H1 (cell line): ENCODE results near the gene DPH1. TPM values are rescaled to one million over a fixed set of nuclear protein-coding genes. Genes with fewer than 3 reads are reported as not detected.

Source experiments
- CTCF ChIA-PET: fragments of 300-600 bp; sonication (Branson Sonifier 250); formaldehyde crosslinking; loops from one replicate; lab custom pipeline; 2021; ENCODE audit not compliant: partially characterized antibody; lab: Charles Lee
- POLR2A ChIA-PET: fragments of 300-600 bp; sonication (Branson Sonifier 250); formaldehyde crosslinking; loops from one replicate; lab custom pipeline; 2021; ENCODE audit warnings: inconsistent platforms; ENCODE audit not compliant: partially characterized antibody; lab: Charles Lee
- DNase-seq, 2 experiments: peaks; one replicate each; pipeline versions ENCODE4 v3.0.0 to v3.0.0-alpha.2; 2010 to 2022; ENCODE audit warnings: low spot score in 2 of 2, low read depth in 1 of 2, mixed read lengths in 1 of 2
- FAIRE-seq: peaks from 2 replicates; lab custom pipeline; 2011; peaks lifted over from hg19 to GRCh38; lab: Jason Lieb, UNC
- H2AFZ ChIP-seq: 2 replicates; pipeline ENCODE4 v1.8.1; 2012; ENCODE audit warnings: low read length, inconsistent platforms
- H2AK5ac ChIP-seq: 2 replicates; pipeline ENCODE4 v1.6.1; 2013; ENCODE audit warnings: low read depth, low read length
- H2BK120ac ChIP-seq: replicated peaks from 2 replicates; pipeline ENCODE3; 2013; ENCODE audit warnings: low read depth, low read length, inconsistent platforms
- H2BK12ac ChIP-seq: 2 replicates; pipeline ENCODE4 v1.6.1; 2013; ENCODE audit warnings: low read depth, low read length
- H2BK15ac ChIP-seq: 2 replicates; pipeline ENCODE4 v1.6.1; 2013; ENCODE audit warnings: low read length
- H2BK20ac ChIP-seq: 2 replicates; pipeline ENCODE4 v1.6.1; 2013; ENCODE audit warnings: low read length
- H2BK5ac ChIP-seq: 2 replicates; pipeline ENCODE4 v1.6.1; 2013; ENCODE audit warnings: low read depth, low read length
- H3K14ac ChIP-seq: 2 replicates; pipeline ENCODE4 v1.6.1; 2013; ENCODE audit warnings: inconsistent platforms; ENCODE audit not compliant: insufficient read length
- H3K18ac ChIP-seq: 2 replicates; pipeline ENCODE4 v1.6.1; 2013; ENCODE audit warnings: low read length; ENCODE audit errors: extremely low read depth
- H3K23ac ChIP-seq: 2 replicates; pipeline ENCODE4 v1.6.1; 2013; ENCODE audit warnings: inconsistent platforms; ENCODE audit not compliant: insufficient read length
- H3K23me2 ChIP-seq: 2 replicates; pipeline ENCODE4 v1.6.1; 2013; ENCODE audit warnings: low read depth, low read length
- H3K27ac ChIP-seq: 2 replicates; pipeline ENCODE4 v1.6.1; 2011; ENCODE audit warnings: low read depth, low read length, inconsistent platforms
- H3K27me3 ChIP-seq, 4 experiments: replicated peaks in 1 of 4; 1 replicate in 1 of 4; 2 replicates in 3 of 4; pipeline versions ENCODE4 v1.6.1 to v1.8.1; 2011 to 2013; ENCODE audit warnings: low read length in 3 of 4, mild to moderate bottlenecking in 3 of 4, inconsistent platforms in 2 of 4, mixed read lengths in 2 of 4, moderate library complexity in 1 of 4; ENCODE audit not compliant: control insufficient read depth in 3 of 4, insufficient read depth in 3 of 4; ENCODE audit errors: extremely low read depth in 1 of 4
- H3K36me3 ChIP-seq, 4 experiments: 2 replicates each; pipeline versions ENCODE4 v1.6.1 to v1.8.1; 2011 to 2013; ENCODE audit warnings: mild to moderate bottlenecking in 4 of 4, low read length in 3 of 4, moderate library complexity in 2 of 4, control low read depth in 1 of 4, inconsistent platforms in 1 of 4; ENCODE audit not compliant: insufficient read depth in 4 of 4, control insufficient read depth in 2 of 4
- H3K4ac ChIP-seq: replicated peaks from 2 replicates; pipeline ENCODE3; 2013; ENCODE audit warnings: low read length, low read depth, mixed read lengths, inconsistent platforms; ENCODE audit not compliant: insufficient read length
- H3K4me1 ChIP-seq, 4 experiments: replicated peaks in 1 of 4; 1 replicate in 1 of 4; 2 replicates in 3 of 4; pipeline versions ENCODE4 v1.6.1 to v1.8.1; 2011 to 2013; ENCODE audit warnings: low read length in 3 of 4, inconsistent platforms in 2 of 4, mixed read lengths in 1 of 4; ENCODE audit not compliant: insufficient read depth in 4 of 4, control insufficient read depth in 3 of 4
- H3K4me2 ChIP-seq, 2 experiments: 2 replicates each; pipeline versions ENCODE4 v1.6.1 to v1.8.1; 2011 to 2013; ENCODE audit warnings: low read depth in 2 of 2, low read length in 2 of 2, control low read depth in 1 of 2, inconsistent platforms in 1 of 2, mild to moderate bottlenecking in 1 of 2; ENCODE audit not compliant: insufficient read depth in 1 of 2
- H3K4me3 ChIP-seq, 4 experiments: fragments of 200-600, 300-600 bp in 1 of 4; sonication (generic), shearing (Covaris generic), sonication (Bioruptor Twin) in 1 of 4; 2 replicates each; pipeline versions ENCODE4 v1.5.1 to v1.8.1; 2011 to 2016; ENCODE audit warnings: low read length in 4 of 4, low read depth in 3 of 4, control low read depth in 2 of 4, inconsistent platforms in 2 of 4, mild to moderate bottlenecking in 2 of 4, mixed read lengths in 1 of 4, moderate library complexity in 1 of 4; ENCODE audit not compliant: insufficient read depth in 2 of 4; ENCODE audit errors: extremely low read depth in 1 of 4
- H3K56ac ChIP-seq: replicated peaks from 2 replicates; pipeline ENCODE3; 2013; ENCODE audit warnings: low read depth, mild to moderate bottlenecking, mixed read lengths, low read length, inconsistent platforms; ENCODE audit not compliant: insufficient read length
- H3K79me1 ChIP-seq: 2 replicates; pipeline ENCODE4 v1.6.1; 2013; ENCODE audit warnings: low read depth, low read length, control low read depth
- H3K79me2 ChIP-seq, 2 experiments: 2 replicates each; pipeline versions ENCODE4 v1.6.1 to v1.8.1; 2012 to 2013; ENCODE audit warnings: low read length in 2 of 2, mild to moderate bottlenecking in 2 of 2, inconsistent platforms in 1 of 2; ENCODE audit not compliant: insufficient read depth in 2 of 2, control insufficient read depth in 1 of 2
- H3K9ac ChIP-seq, 4 experiments: replicated peaks in 1 of 4; 1 replicate in 1 of 4; 2 replicates in 3 of 4; pipeline versions ENCODE4 v1.6.1 to v1.8.1; 2011 to 2013; ENCODE audit warnings: low read depth in 3 of 4, low read length in 3 of 4, control low read depth in 2 of 4, mild to moderate bottlenecking in 2 of 4, moderate library complexity in 2 of 4, inconsistent platforms in 1 of 4; ENCODE audit errors: extremely low read depth in 1 of 4
- H3K9me3 ChIP-seq, 2 experiments: 2 replicates each; pipeline versions ENCODE4 v1.6.1 to v1.8.1; 2012 to 2013; ENCODE audit warnings: mild to moderate bottlenecking in 2 of 2, moderate library complexity in 2 of 2, control low read depth in 1 of 2, inconsistent platforms in 1 of 2, low read depth in 1 of 2, low read length in 1 of 2, mixed read lengths in 1 of 2; ENCODE audit not compliant: insufficient read depth in 2 of 2
- H4K20me1 ChIP-seq, 2 experiments: replicated peaks in 1 of 2; 2 replicates each; pipeline versions ENCODE3 to v1.8.1; 2011 to 2013; ENCODE audit warnings: inconsistent platforms in 2 of 2, low read length in 2 of 2, mild to moderate bottlenecking in 1 of 2; ENCODE audit not compliant: insufficient read depth in 2 of 2, control insufficient read depth in 1 of 2
- H4K5ac ChIP-seq: 2 replicates; pipeline ENCODE4 v1.6.1; 2013; ENCODE audit warnings: low read length, low read depth, mixed read lengths, inconsistent platforms; ENCODE audit not compliant: insufficient read length
- H4K8ac ChIP-seq: 2 replicates; pipeline ENCODE4 v1.8.0; 2013; ENCODE audit warnings: mild to moderate bottlenecking, moderate library complexity, low read length, inconsistent platforms; ENCODE audit not compliant: insufficient read depth; ENCODE audit errors: extremely low read depth
- H4K91ac ChIP-seq: replicated peaks from 2 replicates; pipeline ENCODE3; 2013; ENCODE audit warnings: low read length, mixed read lengths, inconsistent platforms; ENCODE audit not compliant: insufficient read length
- NRF1 ChIP-seq: IDR thresholded peaks from 2 replicates; pipeline ENCODE4 v1.6.1; 2011; ENCODE audit warnings: mild to moderate bottlenecking, low read depth, low read length, improper control_type of control experiment
- RAD21 ChIP-seq, 2 experiments: IDR thresholded peaks in 1 of 2; conservative IDR thresholded peaks in 1 of 2; 2 replicates each; pipeline ENCODE4 v1.6.1; 2011; ENCODE audit warnings: low read depth in 2 of 2, low read length in 2 of 2, improper control_type of control experiment in 1 of 2, inconsistent platforms in 1 of 2, mild to moderate bottlenecking in 1 of 2, moderate library complexity in 1 of 2
- TEAD4 ChIP-seq: IDR thresholded peaks from 2 replicates; pipeline ENCODE4 v1.6.1; 2012; ENCODE audit warnings: low read depth, low read length, inconsistent platforms, mixed read lengths
- WGBS, 2 experiments: shearing (Covaris generic) in 1 of 2; methylation state at CpG; one replicate each; pipeline versions ENCODE4 v1.1.6 to v1.1.7; 2013 to 2015; ENCODE audit warnings: low lambda C conversion rate in 2 of 2, mixed read lengths in 2 of 2, inconsistent platforms in 1 of 2, low coverage in 1 of 2, missing lambda C conversion rate in 1 of 2; ENCODE audit not compliant: insufficient replicate concordance in 2 of 2, insufficient coverage in 1 of 2, insufficient read length in 1 of 2; ENCODE audit errors: extremely low coverage in 1 of 2, missing lambda C conversion rate in 1 of 2; 5-methylcytosine and 5-hydroxymethylcytosine counted together
- polyA plus RNA-seq, 7 experiments: library from polyadenylated mRNA; depleted of rRNA in 3 of 7; stranded (reverse) in 5 of 7; unstranded in 2 of 7; fragments of >200 nt in 5 of 7; fragments of 200-250 nt in 2 of 7; gene quantifications; 1 replicate in 5 of 7; 2 replicates in 1 of 7; 4 replicates in 1 of 7; pipeline versions ENCODE4 v1.2.1 to v1.2.3, GENCODE V29; 2011 to 2013; ENCODE audit warnings: missing spikeins in 2 of 7, mixed read lengths in 2 of 7
- total RNA-seq: library from RNA; stranded (reverse); fragmentation: NEBNext Ultra II Directional; extraction: Animal tissue kit (Norgen Biotek cat#: 25700); gene quantifications from 2 replicates; pipeline ENCODE4 v1.2.1, GENCODE V29; 2021
- TF ChIP-seq, protein P1 (sequence below), 3 experiments: IDR thresholded peaks; 1 replicate in 2 of 3; 2 replicates in 1 of 3; pipeline versions ENCODE4 v1.5.1 to v1.6.1; 2011; ENCODE audit warnings: low read length in 3 of 3, mild to moderate bottlenecking in 3 of 3, inconsistent platforms in 2 of 3, low read depth in 1 of 3, moderate library complexity in 1 of 3; ENCODE audit not compliant: insufficient read depth in 1 of 3; ENCODE audit errors: control extremely low read depth in 1 of 3

DPH1 gene
- total and polyA plus RNA-seq, 2 of the 8 experiments (the other 6 are each of a cell fraction or from before 2014, with no cell fraction given): 24.9 to 30.0 TPM

DNA sequence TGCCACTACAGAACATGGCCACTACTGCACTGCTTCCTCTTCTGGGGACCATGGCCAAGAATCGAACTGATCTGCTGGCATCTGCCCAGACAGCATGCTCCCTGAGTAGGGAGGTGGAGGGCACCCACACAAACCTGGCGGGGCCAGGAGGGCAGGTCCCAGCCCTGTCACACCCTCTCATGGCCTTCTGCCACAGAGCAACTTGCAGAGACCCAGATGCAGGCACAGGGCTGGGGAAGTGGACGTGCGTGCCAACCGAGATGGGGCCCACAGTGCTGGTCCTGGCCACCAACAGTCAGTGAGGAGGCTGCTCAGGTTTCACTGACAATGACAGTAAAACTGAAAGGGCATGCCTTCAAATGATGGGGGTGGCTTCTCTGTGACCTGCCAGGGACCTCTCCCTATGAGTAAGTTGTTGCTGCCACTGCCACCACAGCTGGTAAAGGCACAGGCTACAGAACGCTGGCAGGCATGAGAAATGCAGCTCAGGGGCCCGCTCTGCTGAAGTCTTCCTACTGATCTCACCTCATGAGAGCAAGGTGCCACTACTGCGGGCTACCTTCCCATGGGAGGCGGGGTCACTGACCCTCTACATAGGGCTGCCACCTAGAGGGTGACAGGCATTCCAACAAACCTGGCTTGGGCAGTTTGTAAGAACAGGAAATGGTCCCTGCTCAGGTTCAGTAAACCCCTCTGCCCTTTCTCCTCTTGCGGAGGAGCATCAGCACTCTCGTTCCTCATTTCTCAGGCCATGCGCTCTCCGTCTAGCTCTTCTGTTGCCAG is 40.5 kb downstream of the DPH1 start:
- WGBS, 2 experiments: 73% methylated on average over 13 of the region's 13 CpGs; no CpG with 5 or more reads in 1 of the 2 experiments
- peak; percentile 57 for FAIRE-seq

More for the DNA sequence above, 40.5 kb downstream of the DPH1 start:
- H3K4me1 ChIP-seq: peaks cover under 1 to 14% (median 5%) of the 10 kb centered on the region in 4 experiments; a peak in 6 of 7 replicates
- H2BK5ac ChIP-seq: peak overlapping the region; percentile 77
- H2AFZ ChIP-seq: no peak overlapping the region
- no peak overlapping the region for H3K56ac ChIP-seq
- POLR2A ChIA-PET: interaction anchor here (0.9 kb wide), 1 partner anchor 17 kb away, joined by 3 read pairs; no protein-coding TSS in a partner anchor
- 0 out of 2 replicates have a peak overlapping the region, but pooled peaks have one; percentile 71 for H2AK5ac ChIP-seq
- H3K9ac ChIP-seq: no peak overlapping the region
- DNase-seq: no peak
- no peak overlapping the region for H4K8ac ChIP-seq
- H3K9me3 ChIP-seq: no peaks in the 10 kb centered on the region
- H2BK20ac ChIP-seq: 0 out of 2 replicates have a peak overlapping the region, but pooled peaks have one; percentile 82
- H2BK12ac ChIP-seq: peak overlapping the region; percentile 53; the same call in 1 of the 2 replicates
- TF ChIP-seq, protein P1, sequence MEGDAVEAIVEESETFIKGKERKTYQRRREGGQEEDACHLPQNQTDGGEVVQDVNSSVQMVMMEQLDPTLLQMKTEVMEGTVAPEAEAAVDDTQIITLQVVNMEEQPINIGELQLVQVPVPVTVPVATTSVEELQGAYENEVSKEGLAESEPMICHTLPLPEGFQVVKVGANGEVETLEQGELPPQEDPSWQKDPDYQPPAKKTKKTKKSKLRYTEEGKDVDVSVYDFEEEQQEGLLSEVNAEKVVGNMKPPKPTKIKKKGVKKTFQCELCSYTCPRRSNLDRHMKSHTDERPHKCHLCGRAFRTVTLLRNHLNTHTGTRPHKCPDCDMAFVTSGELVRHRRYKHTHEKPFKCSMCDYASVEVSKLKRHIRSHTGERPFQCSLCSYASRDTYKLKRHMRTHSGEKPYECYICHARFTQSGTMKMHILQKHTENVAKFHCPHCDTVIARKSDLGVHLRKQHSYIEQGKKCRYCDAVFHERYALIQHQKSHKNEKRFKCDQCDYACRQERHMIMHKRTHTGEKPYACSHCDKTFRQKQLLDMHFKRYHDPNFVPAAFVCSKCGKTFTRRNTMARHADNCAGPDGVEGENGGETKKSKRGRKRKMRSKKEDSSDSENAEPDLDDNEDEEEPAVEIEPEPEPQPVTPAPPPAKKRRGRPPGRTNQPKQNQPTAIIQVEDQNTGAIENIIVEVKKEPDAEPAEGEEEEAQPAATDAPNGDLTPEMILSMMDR (IDR thresholded peaks at IDR 0.05; ENCODE audit: control extremely low read depth in 1 of 3, insufficient read depth in 1 of 3, low read depth in 1 of 3, low read length in 3 of 3): peak; percentile 26 to 53 (median 44)
- TF ChIP-seq RAD21 (IDR thresholded peaks at IDR 0.05 in 1 of 2, conservative IDR thresholded peaks at IDR 0.05 in 1 of 2; ENCODE audit: low read depth in 2 of 2, low read length in 2 of 2) (peak; percentile 17 to 42; a peak in 2 of 4 replicates), NRF1 (no peak), TEAD4 (peak; percentile 62)
- no peak overlapping the region for H3K4ac ChIP-seq
- no peak overlapping the region for H2BK120ac ChIP-seq
- no peaks in the 10 kb centered on the region for H3K23me2 ChIP-seq
- no peak overlapping the region for H4K5ac ChIP-seq
- H4K20me1 ChIP-seq: peaks cover 2 to 6% of the 10 kb centered on the region in 2 experiments
- H3K18ac ChIP-seq: no peak overlapping the region
- H3K27me3 ChIP-seq: no peaks in the 10 kb centered on the region
- H3K79me2 ChIP-seq: no peaks in the 10 kb centered on the region
- H3K4me2 ChIP-seq: no peak overlapping the region
- peaks cover 0 to 4% (median 0%) of the 10 kb centered on the region in 4 experiments; a peak in 1 of 8 replicates for H3K36me3 ChIP-seq
- no peak overlapping the region for H3K27ac ChIP-seq
- H4K91ac ChIP-seq: peak overlapping the region; percentile 30
- CTCF ChIA-PET: interaction anchor here (0.8 to 11.7 kb wide), 17 partner anchors 12 to 807 kb away, joined by 3 to 122 read pairs (median 3); partner anchors contain the start of gene HIC1
- H3K79me1 ChIP-seq: no peaks in the 10 kb centered on the region
- H2BK15ac ChIP-seq: no peak overlapping the region
- H3K23ac ChIP-seq: no peak overlapping the region
- H3K4me3 ChIP-seq: no peak overlapping the region
- H3K14ac ChIP-seq: no peak overlapping the region
